ENCODE results near the gene NUTM2E.
"Not testable (repeated sequence)": the region's sequence is repeated elsewhere in the genome, so short reads cannot be mapped to it uniquely, and the experiment has no call there.

NUTM2E gene

DNA sequence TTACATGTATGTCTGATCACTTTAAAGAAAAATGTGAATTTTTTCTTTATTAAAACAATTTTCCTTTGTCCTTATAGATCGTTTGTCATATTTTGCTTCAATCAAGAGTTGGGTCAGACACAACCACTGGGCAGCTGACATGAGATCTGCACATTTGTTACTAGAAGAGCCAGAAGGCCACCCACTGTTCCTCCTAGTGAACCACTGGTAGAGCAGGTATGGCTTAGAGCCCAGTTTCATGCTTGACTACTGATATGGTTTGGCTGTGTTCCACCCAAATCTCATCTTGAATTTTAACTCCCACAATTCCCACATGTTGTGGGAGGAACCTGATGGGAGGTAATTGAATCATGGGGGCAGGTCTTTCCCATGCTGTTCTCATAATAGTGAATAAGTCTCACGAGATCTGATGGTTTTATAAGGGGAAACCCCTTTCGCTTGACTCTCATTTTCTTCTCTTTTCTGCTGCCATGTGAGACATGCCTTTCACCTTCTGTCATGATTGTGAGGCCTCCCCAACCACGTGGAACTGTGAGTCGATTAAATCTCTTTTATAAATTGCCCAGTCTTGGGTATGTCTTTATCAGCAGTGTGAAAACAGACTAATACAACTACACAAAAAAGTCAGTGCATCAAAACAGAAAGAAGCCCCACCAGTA, 43.0 kb downstream of the NUTM2E start:
- not testable (repeated sequence) for H2BK5ac ChIP-seq (ENCODE audit: low read length); H3K27me3 ChIP-seq (ENCODE audit: control insufficient read depth in 3 of 3, insufficient read depth in 3 of 3, low read depth in 1 of 3, low read length in 3 of 3); H3K23ac ChIP-seq (ENCODE audit: low read depth, low read length, poor library complexity); H2AFZ ChIP-seq (ENCODE audit: low read length); H3K27ac ChIP-seq (replicated peaks; ENCODE audit: low read length); H3K4me3 ChIP-seq (ENCODE audit: low read length in 2 of 2); H4K91ac ChIP-seq (ENCODE audit: low read depth, low read length, poor library complexity); DNase-seq (ENCODE audit: low spot score); H3K14ac ChIP-seq (ENCODE audit: low read length); H3K9ac ChIP-seq (ENCODE audit: low read depth, low read length, poor library complexity); H3K36me3 ChIP-seq (replicated peaks in 1 of 2; ENCODE audit: control insufficient read depth in 2 of 2, insufficient read depth in 2 of 2, low read length in 2 of 2); H3K18ac ChIP-seq (ENCODE audit: low read length); H2BK12ac ChIP-seq (ENCODE audit: low read length); H2BK15ac ChIP-seq (ENCODE audit: low read length); H2AK5ac ChIP-seq (ENCODE audit: low read depth, low read length); H4K8ac ChIP-seq (ENCODE audit: low read depth, low read length); H2BK120ac ChIP-seq (ENCODE audit: low read depth, low read length); H3K4ac ChIP-seq (ENCODE audit: low read length); H3K4me1 ChIP-seq (ENCODE audit: control insufficient read depth in 2 of 2, insufficient read depth in 1 of 2, low read depth in 1 of 2, low read length in 2 of 2); H3K9me3 ChIP-seq (replicated peaks in 1 of 2; ENCODE audit: control insufficient read depth in 2 of 2, insufficient read depth in 1 of 2, low read depth in 1 of 2, low read length in 2 of 2); H3K4me2 ChIP-seq (ENCODE audit: insufficient read depth, low read length, poor library complexity, severe bottlenecking); H3K79me1 ChIP-seq (ENCODE audit: low read depth, low read length)
- no CpG with 5 or more reads among the region's 5 CpGs for WGBS, 2 donors (ENCODE audit: extremely low coverage in 2 of 2, insufficient read length in 2 of 2, insufficient replicate concordance in 1 of 2)

DNA sequence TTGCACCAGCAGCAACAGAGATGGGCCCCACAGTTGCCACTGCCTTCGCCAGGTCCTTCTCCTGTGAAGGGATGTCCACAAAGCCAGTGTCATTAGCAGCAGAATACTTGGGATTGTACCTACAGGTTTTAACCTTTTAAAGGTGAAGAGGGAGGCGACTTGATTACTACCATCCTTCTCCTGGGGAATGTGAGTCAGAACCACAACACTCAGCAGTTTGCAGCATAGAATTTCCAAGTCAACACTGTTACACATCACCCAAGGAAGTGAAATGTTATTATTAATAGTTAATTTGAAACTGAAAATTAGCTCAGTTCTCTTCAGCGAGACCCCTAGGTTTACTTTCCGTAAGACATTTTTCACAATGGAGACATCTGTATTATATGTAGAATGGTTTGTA, 45.2 kb downstream of the NUTM2E start:
- H2BK12ac ChIP-seq (ENCODE audit: low read length); H2BK120ac ChIP-seq (ENCODE audit: low read depth, low read length); H3K23ac ChIP-seq (ENCODE audit: low read depth, low read length, poor library complexity); H3K4me1 ChIP-seq (ENCODE audit: control insufficient read depth in 2 of 2, insufficient read depth in 1 of 2, low read depth in 1 of 2, low read length in 2 of 2); H3K4ac ChIP-seq (ENCODE audit: low read length); H2AFZ ChIP-seq (ENCODE audit: low read length); H3K27me3 ChIP-seq (ENCODE audit: control insufficient read depth in 3 of 3, insufficient read depth in 3 of 3, low read depth in 1 of 3, low read length in 3 of 3); DNase-seq (ENCODE audit: low spot score); H2BK15ac ChIP-seq (ENCODE audit: low read length); H2AK5ac ChIP-seq (ENCODE audit: low read depth, low read length); H3K18ac ChIP-seq (ENCODE audit: low read length); H3K27ac ChIP-seq (replicated peaks; ENCODE audit: low read length); H3K4me3 ChIP-seq (ENCODE audit: low read length in 2 of 2); H3K14ac ChIP-seq (ENCODE audit: low read length); H3K9me3 ChIP-seq (replicated peaks in 1 of 2; ENCODE audit: control insufficient read depth in 2 of 2, insufficient read depth in 1 of 2, low read depth in 1 of 2, low read length in 2 of 2); H3K36me3 ChIP-seq (replicated peaks in 1 of 2; ENCODE audit: control insufficient read depth in 2 of 2, insufficient read depth in 2 of 2, low read length in 2 of 2); H3K4me2 ChIP-seq (ENCODE audit: insufficient read depth, low read length, poor library complexity, severe bottlenecking); H2BK5ac ChIP-seq (ENCODE audit: low read length); H4K91ac ChIP-seq (ENCODE audit: low read depth, low read length, poor library complexity); H3K79me1 ChIP-seq (ENCODE audit: low read depth, low read length); H4K8ac ChIP-seq (ENCODE audit: low read depth, low read length); H3K9ac ChIP-seq (ENCODE audit: low read depth, low read length, poor library complexity): not testable (repeated sequence)
- WGBS, 2 donors (ENCODE audit: extremely low coverage in 2 of 2, insufficient read length in 2 of 2, insufficient replicate concordance in 1 of 2), result no CpG with 5 or more reads among the region's 4 CpGs

All from neuronal stem cell (in vitro differentiated cells).